Keratinocyte (primary cell): ENCODE results near the gene PTPRD. TPM values are rescaled to one million over a fixed set of nuclear protein-coding genes. Genes with fewer than 3 reads are reported as not detected.

Source experiments
- DNase-seq: peaks from one replicate; pipeline ENCODE4 v3.0.0-alpha.2; 2011; ENCODE audit warnings: low read depth, missing footprints, low spot score
- FAIRE-seq: peaks from 2 replicates; lab custom pipeline; 2011; peaks lifted over from hg19 to GRCh38; lab: Jason Lieb, UNC
- H2AFZ ChIP-seq: 2 replicates; pipeline ENCODE4 v1.6.0; 2012; ENCODE audit warnings: low read length, control low read depth, inconsistent platforms; ENCODE audit not compliant: control insufficient read depth
- H3K27ac ChIP-seq: 2 replicates; pipeline ENCODE4 v1.5.1; 2011; ENCODE audit warnings: low read length; ENCODE audit not compliant: control insufficient read depth, insufficient read depth
- H3K27me3 ChIP-seq: 3 replicates; pipeline ENCODE4 v1.6.0; 2011; ENCODE audit warnings: low read length; ENCODE audit not compliant: control insufficient read depth, insufficient read depth; ENCODE audit errors: extremely low read depth
- H3K36me3 ChIP-seq, 2 experiments: 2 replicates in 1 of 2; 3 replicates in 1 of 2; pipeline ENCODE4 v1.5.1; 2011; ENCODE audit warnings: low read length in 2 of 2, mild to moderate bottlenecking in 1 of 2; ENCODE audit not compliant: control insufficient read depth in 2 of 2, insufficient read depth in 2 of 2; ENCODE audit errors: extremely low read depth in 1 of 2
- H3K4me1 ChIP-seq: 3 replicates; pipeline ENCODE4 v1.5.1; 2011; ENCODE audit warnings: low read length; ENCODE audit not compliant: control insufficient read depth, insufficient read depth; ENCODE audit errors: extremely low read depth
- H3K4me2 ChIP-seq: 3 replicates; pipeline ENCODE4 v1.6.0; 2011; ENCODE audit warnings: low read depth, low read length; ENCODE audit not compliant: control insufficient read depth, insufficient read depth; ENCODE audit errors: extremely low read depth
- H3K4me3 ChIP-seq, 3 experiments: fragments of 200-600 bp in 1 of 3; sonication (generic) in 1 of 3; 2 replicates in 2 of 3; 3 replicates in 1 of 3; pipeline ENCODE4 v1.5.1; 2011 to 2016; ENCODE audit warnings: low read length in 3 of 3, mild to moderate bottlenecking in 3 of 3, control low read depth in 2 of 3, inconsistent platforms in 1 of 3, low read depth in 1 of 3, mixed read lengths in 1 of 3, mixed run types in 1 of 3, moderate library complexity in 1 of 3; ENCODE audit not compliant: control insufficient read depth in 2 of 3, insufficient read depth in 2 of 3; ENCODE audit errors: extremely low read depth in 1 of 3
- H3K79me2 ChIP-seq: 2 replicates; pipeline ENCODE4 v1.6.0; 2012; ENCODE audit warnings: low read length; ENCODE audit not compliant: control insufficient read depth, insufficient read depth
- H3K9ac ChIP-seq: 3 replicates; pipeline ENCODE4 v1.6.0; 2011; ENCODE audit warnings: low read length; ENCODE audit not compliant: control insufficient read depth, insufficient read depth; ENCODE audit errors: extremely low read depth
- H3K9me1 ChIP-seq: 3 replicates; pipeline ENCODE4 v1.6.0; 2011; ENCODE audit warnings: low read length; ENCODE audit not compliant: control insufficient read depth, insufficient read depth; ENCODE audit errors: extremely low read depth
- H3K9me3 ChIP-seq: 2 replicates; pipeline ENCODE4 v1.5.1; 2012; ENCODE audit warnings: low read depth, low read length; ENCODE audit not compliant: control insufficient read depth
- H4K20me1 ChIP-seq: 3 replicates; pipeline ENCODE4 v1.6.0; 2011; ENCODE audit warnings: low read length; ENCODE audit not compliant: control insufficient read depth, insufficient read depth; ENCODE audit errors: extremely low read depth
- EZH2 ChIP-seq: IDR thresholded peaks from one replicate; pipeline ENCODE4 v1.6.1; 2012; ENCODE audit warnings: inconsistent platforms, mild to moderate bottlenecking, low read length, moderate library complexity
- dilution Hi-C: fragments of 300-500 bp; cut with MboI; formaldehyde crosslinking; loops from one replicate; pipeline ENCODE4 v1.7.0; 2020; ENCODE audit warnings: low sequenced_read_pairs; ENCODE audit not compliant: extremely low pct_ligation_motif_present
- polyA plus RNA-seq, 5 experiments: library from polyadenylated mRNA; depleted of rRNA in 3 of 5; stranded (reverse) in 3 of 5; stranded (forward) in 1 of 5; unstranded in 1 of 5; fragments of >200 nt; gene quantifications; 1 replicate in 1 of 5; 2 replicates in 3 of 5; 3 replicates in 1 of 5; pipeline versions ENCODE4 v1.2.1 to v1.2.3, GENCODE V29; 2011 to 2012; ENCODE audit warnings: missing spikeins in 2 of 5, low read depth in 1 of 5, low replicate concordance in 1 of 5
- TF ChIP-seq, protein P1 (sequence below), 3 experiments: IDR thresholded peaks in 1 of 3; conservative IDR thresholded peaks in 1 of 3; optimal IDR thresholded peaks in 1 of 3; 2 replicates in 2 of 3; 3 replicates in 1 of 3; pipeline versions ENCODE3 to v1.5.1; 2011; ENCODE audit warnings: low read length in 3 of 3, mild to moderate bottlenecking in 3 of 3, moderate library complexity in 2 of 3, control low read depth in 1 of 3, inconsistent platforms in 1 of 3; ENCODE audit not compliant: insufficient read depth in 2 of 3; ENCODE audit errors: extremely low read depth in 1 of 3

Gene PTPRD
- polyA plus RNA-seq, 1 donor (not counting 4 experiments of a cell fraction or from before 2014, with no cell fraction given): 0.10 TPM

GRCh38 chr9:8844549-8844948, 1768.3 kb downstream of the PTPRD start:
- Histone ChIP-seq H3K4me2 (no peak overlapping the region), H3K4me3 (no peak overlapping the region), H3K4me1 (no peaks in the 10 kb centered on the region), H3K9ac (no peak overlapping the region), H3K27ac (no peak overlapping the region), H3K9me3 (no peaks in the 10 kb centered on the region), H3K79me2 (no peaks in the 10 kb centered on the region), H3K27me3 (no peaks in the 10 kb centered on the region), H4K20me1 (no peaks in the 10 kb centered on the region), H3K9me1 (no peaks in the 10 kb centered on the region), H3K36me3 (no peaks in the 10 kb centered on the region), H2AFZ (no peak overlapping the region)
- dilution Hi-C loops: no loop called here
- TF ChIP-seq, protein P1, sequence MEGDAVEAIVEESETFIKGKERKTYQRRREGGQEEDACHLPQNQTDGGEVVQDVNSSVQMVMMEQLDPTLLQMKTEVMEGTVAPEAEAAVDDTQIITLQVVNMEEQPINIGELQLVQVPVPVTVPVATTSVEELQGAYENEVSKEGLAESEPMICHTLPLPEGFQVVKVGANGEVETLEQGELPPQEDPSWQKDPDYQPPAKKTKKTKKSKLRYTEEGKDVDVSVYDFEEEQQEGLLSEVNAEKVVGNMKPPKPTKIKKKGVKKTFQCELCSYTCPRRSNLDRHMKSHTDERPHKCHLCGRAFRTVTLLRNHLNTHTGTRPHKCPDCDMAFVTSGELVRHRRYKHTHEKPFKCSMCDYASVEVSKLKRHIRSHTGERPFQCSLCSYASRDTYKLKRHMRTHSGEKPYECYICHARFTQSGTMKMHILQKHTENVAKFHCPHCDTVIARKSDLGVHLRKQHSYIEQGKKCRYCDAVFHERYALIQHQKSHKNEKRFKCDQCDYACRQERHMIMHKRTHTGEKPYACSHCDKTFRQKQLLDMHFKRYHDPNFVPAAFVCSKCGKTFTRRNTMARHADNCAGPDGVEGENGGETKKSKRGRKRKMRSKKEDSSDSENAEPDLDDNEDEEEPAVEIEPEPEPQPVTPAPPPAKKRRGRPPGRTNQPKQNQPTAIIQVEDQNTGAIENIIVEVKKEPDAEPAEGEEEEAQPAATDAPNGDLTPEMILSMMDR (optimal IDR thresholded peaks at IDR 0.05 in 1 of 3, IDR thresholded peaks at IDR 0.05 in 1 of 3, conservative IDR thresholded peaks at IDR 0.05 in 1 of 3; ENCODE audit: extremely low read depth in 1 of 3, insufficient read depth in 2 of 3, low read length in 3 of 3): no peak
- TF ChIP-seq EZH2: no peak
- FAIRE-seq: no peak
- DNase-seq: no peak

GRCh38 chr9:8842402-8843193, 1770.2 kb downstream of the PTPRD start:
- H2AFZ ChIP-seq: no peak overlapping the region
- H3K27ac ChIP-seq: no peak overlapping the region
- no peaks in the 10 kb centered on the region for H3K36me3 ChIP-seq
- no peaks in the 10 kb centered on the region for H4K20me1 ChIP-seq
- H3K4me1 ChIP-seq: no peaks in the 10 kb centered on the region
- no peak overlapping the region for H3K4me3 ChIP-seq
- DNase-seq (no peak), FAIRE-seq (no peak)
- H3K79me2 ChIP-seq: no peaks in the 10 kb centered on the region
- no peak overlapping the region for H3K4me2 ChIP-seq
- TF ChIP-seq EZH2: no peak
- TF ChIP-seq, protein P1 (optimal IDR thresholded peaks at IDR 0.05 in 1 of 3, IDR thresholded peaks at IDR 0.05 in 1 of 3, conservative IDR thresholded peaks at IDR 0.05 in 1 of 3; ENCODE audit: extremely low read depth in 1 of 3, insufficient read depth in 2 of 3, low read length in 3 of 3): no peak
- no peaks in the 10 kb centered on the region for H3K27me3 ChIP-seq
- H3K9ac ChIP-seq: no peak overlapping the region
- H3K9me3 ChIP-seq: no peaks in the 10 kb centered on the region
- no peaks in the 10 kb centered on the region for H3K9me1 ChIP-seq
- dilution Hi-C loops: no loop called here
